Endodermal cell (in vitro differentiated cells): ENCODE results near the gene PPM1B. TPM values are rescaled to one million over a fixed set of nuclear protein-coding genes. Genes with fewer than 3 reads are reported as not detected.

Experiments
- DNase-seq: peaks from one replicate; pipeline ENCODE4 v3.0.0-alpha.2; 2017
- H3K27ac ChIP-seq: 2 replicates; pipeline ENCODE4 v1.5.1; 2013; ENCODE audit warnings: mild to moderate bottlenecking, low read depth, low read length, moderate library complexity
- H3K27me3 ChIP-seq: 2 replicates; pipeline ENCODE4 v1.6.1; 2013; ENCODE audit warnings: mild to moderate bottlenecking, low read length, moderate library complexity; ENCODE audit not compliant: insufficient read depth, control insufficient read depth, poor library complexity, severe bottlenecking
- H3K36me3 ChIP-seq: 2 replicates; pipeline ENCODE4 v1.7.0; 2013; ENCODE audit warnings: mild to moderate bottlenecking, low read length, moderate library complexity; ENCODE audit not compliant: control insufficient read depth, insufficient read depth
- H3K4me1 ChIP-seq: one replicate; pipeline ENCODE4 v1.7.0; 2013; ENCODE audit warnings: low read length; ENCODE audit not compliant: control insufficient read depth, insufficient read depth
- H3K4me3 ChIP-seq: 2 replicates; pipeline ENCODE4 v1.5.1; 2013; ENCODE audit warnings: mild to moderate bottlenecking, low read length, moderate library complexity
- H3K9ac ChIP-seq: 2 replicates; pipeline ENCODE4 v1.6.1; 2013; ENCODE audit warnings: mild to moderate bottlenecking, low read length, moderate library complexity; ENCODE audit not compliant: poor library complexity, severe bottlenecking; ENCODE audit errors: extremely low read depth
- H3K9me3 ChIP-seq: 2 replicates; pipeline ENCODE4 v1.6.1; 2013; ENCODE audit warnings: mild to moderate bottlenecking, low read length, moderate library complexity; ENCODE audit not compliant: control insufficient read depth
- H3K27ac Mint-ChIP-seq: 2 replicates; pipeline ENCODE4 v1.8.0; 2020; ENCODE audit warnings: mixed read lengths
- H3K27me3 Mint-ChIP-seq: 2 replicates; pipeline ENCODE4 v1.8.0; 2021; ENCODE audit warnings: mild to moderate bottlenecking, mixed read lengths; ENCODE audit not compliant: insufficient read depth
- H3K36me3 Mint-ChIP-seq: 2 replicates; pipeline ENCODE4 v1.8.0; 2020; ENCODE audit warnings: low read depth, mixed read lengths
- H3K4me1 Mint-ChIP-seq: 2 replicates; pipeline ENCODE4 v1.8.0; 2020; ENCODE audit warnings: mixed read lengths
- H3K4me3 Mint-ChIP-seq: 2 replicates; pipeline ENCODE4 v1.8.0; 2020; ENCODE audit warnings: mild to moderate bottlenecking, moderate library complexity, mixed read lengths
- H3K9me3 Mint-ChIP-seq: 2 replicates; pipeline ENCODE4 v1.8.0; 2020; ENCODE audit warnings: mild to moderate bottlenecking, mixed read lengths
- WGBS, 2 experiments: methylation state at CpG; one replicate each; pipeline versions ENCODE4 v1.1.5 to v1.1.7; 2013; ENCODE audit warnings: missing lambda C conversion rate in 2 of 2, mixed read lengths in 1 of 2; ENCODE audit not compliant: insufficient coverage in 1 of 2, insufficient read length in 1 of 2; 5-methylcytosine and 5-hydroxymethylcytosine counted together
- total RNA-seq, 2 donors: library from RNA; stranded (reverse); fragmentation: NEBNext Ultra II Directional in 1 of 2; extraction: Animal tissue kit (Norgen Biotek cat#: 25700) in 1 of 2; gene quantifications; 2 replicates in 1 of 2; 3 replicates in 1 of 2; pipeline ENCODE4 v1.2.1, GENCODE V29; 2021
- TF ChIP-seq, protein P1 (sequence below): fragments of 200-600 bp; sonication (generic); conservative IDR thresholded peaks from 2 replicates; pipeline ENCODE4 v1.5.0; 2021; ENCODE audit warnings: antibody characterized with exemption, mild to moderate bottlenecking

Gene PPM1B
- total RNA-seq, 2 donors from 2014 or later = 54.9 to 70.5 TPM

DNA sequence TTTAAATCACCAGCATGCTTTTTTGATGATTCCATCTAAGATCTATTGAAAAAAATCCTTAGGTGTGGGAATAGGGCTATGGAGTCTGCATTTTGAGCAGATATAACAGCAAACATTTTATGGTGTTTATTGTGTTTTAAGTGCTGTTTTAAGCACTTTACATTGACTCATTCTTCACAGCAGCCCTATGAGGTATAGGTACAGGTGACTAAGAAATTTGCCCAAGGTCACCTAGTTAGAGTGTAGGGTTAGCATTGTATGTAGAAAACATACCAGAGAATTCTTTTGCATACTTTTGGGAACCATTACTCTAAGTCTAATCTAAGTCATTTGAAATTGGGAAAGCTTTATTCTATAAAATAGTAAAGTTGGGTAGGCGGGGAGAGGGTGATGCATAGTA, 31.3 kb downstream of the PPM1B start:
- Mint-ChIP-seq H3K36me3 (peaks cover 32% of the 10 kb centered on the region), H3K27me3 (no peaks in the 10 kb centered on the region), H3K4me1 (peaks cover 8% of the 10 kb centered on the region), H3K27ac (no peak overlapping the region), H3K4me3 (no peak overlapping the region), H3K9me3 (peaks cover 3% of the 10 kb centered on the region)
- WGBS, 2 experiments = 90 to 100% methylated on average over 1 of the region's 1 CpG
- Histone ChIP-seq H3K9ac (no peak overlapping the region), H3K4me1 (no peaks in the 10 kb centered on the region), H3K27me3 (no peaks in the 10 kb centered on the region), H3K27ac (no peak overlapping the region), H3K36me3 (peaks cover 21% of the 10 kb centered on the region), H3K4me3 (no peak overlapping the region), H3K9me3 (no peaks in the 10 kb centered on the region)
- TF ChIP-seq, protein P1, sequence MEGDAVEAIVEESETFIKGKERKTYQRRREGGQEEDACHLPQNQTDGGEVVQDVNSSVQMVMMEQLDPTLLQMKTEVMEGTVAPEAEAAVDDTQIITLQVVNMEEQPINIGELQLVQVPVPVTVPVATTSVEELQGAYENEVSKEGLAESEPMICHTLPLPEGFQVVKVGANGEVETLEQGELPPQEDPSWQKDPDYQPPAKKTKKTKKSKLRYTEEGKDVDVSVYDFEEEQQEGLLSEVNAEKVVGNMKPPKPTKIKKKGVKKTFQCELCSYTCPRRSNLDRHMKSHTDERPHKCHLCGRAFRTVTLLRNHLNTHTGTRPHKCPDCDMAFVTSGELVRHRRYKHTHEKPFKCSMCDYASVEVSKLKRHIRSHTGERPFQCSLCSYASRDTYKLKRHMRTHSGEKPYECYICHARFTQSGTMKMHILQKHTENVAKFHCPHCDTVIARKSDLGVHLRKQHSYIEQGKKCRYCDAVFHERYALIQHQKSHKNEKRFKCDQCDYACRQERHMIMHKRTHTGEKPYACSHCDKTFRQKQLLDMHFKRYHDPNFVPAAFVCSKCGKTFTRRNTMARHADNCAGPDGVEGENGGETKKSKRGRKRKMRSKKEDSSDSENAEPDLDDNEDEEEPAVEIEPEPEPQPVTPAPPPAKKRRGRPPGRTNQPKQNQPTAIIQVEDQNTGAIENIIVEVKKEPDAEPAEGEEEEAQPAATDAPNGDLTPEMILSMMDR = no peak
- DNase-seq = no peak

DNA sequence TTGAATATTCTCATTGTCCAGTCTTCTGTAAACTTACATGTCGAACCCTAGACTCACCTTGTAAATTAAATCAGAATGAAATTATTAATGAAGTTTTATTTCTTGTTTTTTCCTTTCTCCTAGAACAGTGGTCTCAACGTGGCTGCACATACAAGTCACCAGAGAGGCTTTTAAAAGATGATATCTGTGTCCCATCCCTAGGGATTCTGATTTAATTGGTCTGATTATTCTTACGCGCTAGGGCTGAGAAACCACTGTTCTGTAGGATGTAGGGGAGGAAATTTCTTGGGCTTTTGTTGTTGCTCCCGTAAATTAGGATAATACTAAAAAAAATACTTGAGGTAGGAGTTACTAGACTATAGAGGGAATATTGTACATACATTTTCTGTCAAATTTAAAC, 32.1 kb downstream of the PPM1B start:
- H3K4me3 Mint-ChIP-seq = no peak overlapping the region
- TF ChIP-seq, protein P1 = no peak
- H3K27ac Mint-ChIP-seq = no peak overlapping the region
- H3K27me3 Mint-ChIP-seq = no peaks in the 10 kb centered on the region
- Histone ChIP-seq H3K9me3 (no peaks in the 10 kb centered on the region), H3K27me3 (no peaks in the 10 kb centered on the region), H3K27ac (no peak overlapping the region), H3K4me1 (no peaks in the 10 kb centered on the region), H3K9ac (no peak overlapping the region), H3K36me3 (peaks cover 22% of the 10 kb centered on the region), H3K4me3 (no peak overlapping the region)
- no peak for DNase-seq
- H3K36me3 Mint-ChIP-seq = peaks cover 30% of the 10 kb centered on the region
- peaks cover 3% of the 10 kb centered on the region for H3K9me3 Mint-ChIP-seq
- WGBS, 2 experiments = 80 to 95% methylated on average over 1 to 5 of the region's 5 CpGs
- H3K4me1 Mint-ChIP-seq = peaks cover 8% of the 10 kb centered on the region

DNA sequence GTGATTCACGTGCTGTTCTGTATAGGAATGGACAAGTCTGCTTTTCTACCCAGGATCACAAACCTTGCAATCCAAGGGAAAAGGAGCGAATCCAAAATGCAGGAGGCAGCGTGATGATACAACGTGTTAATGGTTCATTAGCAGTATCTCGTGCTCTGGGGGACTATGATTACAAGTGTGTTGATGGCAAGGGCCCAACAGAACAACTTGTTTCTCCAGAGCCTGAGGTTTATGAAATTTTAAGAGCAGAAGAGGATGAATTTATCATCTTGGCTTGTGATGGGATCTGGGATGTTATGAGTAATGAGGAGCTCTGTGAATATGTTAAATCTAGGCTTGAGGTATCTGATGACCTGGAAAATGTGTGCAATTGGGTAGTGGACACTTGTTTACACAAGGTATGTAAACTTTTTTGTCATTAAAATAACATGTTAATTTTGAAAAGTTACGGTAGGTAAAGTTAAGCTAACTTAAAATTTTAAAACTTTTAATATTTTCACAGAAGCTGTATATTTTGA, 33.0 kb downstream of the PPM1B start:
- no peak overlapping the region for H3K27ac ChIP-seq
- 90 to 95% methylated on average over 5 to 6 of the region's 6 CpGs for WGBS, 2 experiments
- H3K4me3 ChIP-seq = no peak overlapping the region
- H3K9me3 ChIP-seq = no peaks in the 10 kb centered on the region
- Mint-ChIP-seq H3K4me1 (peaks cover 8% of the 10 kb centered on the region), H3K27me3 (no peaks in the 10 kb centered on the region), H3K4me3 (no peak overlapping the region), H3K27ac (no peak overlapping the region), H3K36me3 (peaks cover 30% of the 10 kb centered on the region), H3K9me3 (peaks cover 3% of the 10 kb centered on the region)
- H3K27me3 ChIP-seq = no peaks in the 10 kb centered on the region
- H3K36me3 ChIP-seq = peaks cover 28% of the 10 kb centered on the region
- TF ChIP-seq, protein P1 = no peak
- no peaks in the 10 kb centered on the region for H3K4me1 ChIP-seq
- H3K9ac ChIP-seq = no peak overlapping the region
- DNase-seq = no peak
